Adipose tissue (tissue), 3 donors: ENCODE results near the gene POLD1. TPM values are rescaled to one million over a fixed set of nuclear protein-coding genes. Genes with fewer than 3 reads are reported as not detected.

Experiments
- polyA plus RNA-seq, 3 donors: library from polyadenylated mRNA; stranded (reverse); fragments of 200-250 nt; gene quantifications; one replicate each; pipeline ENCODE4 v1.2.3, GENCODE V29; 2013
- donor health status: healthy with polysubstance abuse.
- donor health status: Bipolar disorder and iron deficiency.
- donor health status: healthy.

POLD1 gene
- polyA plus RNA-seq, 3 donors: 12.1 to 23.8 (median 13.5) TPM

Other genes starting within 250 kb of the POLD1 start
- gene IZUMO2, start 221.1 kb upstream of the POLD1 start, polyA plus RNA-seq: not detected
- 10 to 100 TPM; 20.6 to 42.6 (median 21.9) TPM for gene MYH14, start 180.7 kb upstream of the POLD1 start, polyA plus RNA-seq
- 1 to 10 TPM in 1 of 3 donors, under 1 TPM in 2; 0.51 to 1.4 (median 0.67) TPM for gene KCNC3, start 55.0 kb upstream of the POLD1 start, polyA plus RNA-seq
- gene NAPSA, start 18.7 kb upstream of the POLD1 start, polyA plus RNA-seq: 1 to 10 TPM in 2 of 3 donors, under 1 TPM in 1; 0.28 to 2.1 (median 1.4) TPM
- 10 to 100 TPM; 37.0 to 87.1 (median 79.2) TPM for gene NR1H2, start 7.9 kb upstream of the POLD1 start, polyA plus RNA-seq
- gene SPIB, start 34.6 kb downstream of the POLD1 start, polyA plus RNA-seq: 1 to 10 TPM in 1 of 3 donors, under 1 TPM in 2; 0.34 to 1.4 (median 0.46) TPM
- under 1 TPM; 0.06 to 0.34 (median 0.15) TPM for gene MYBPC2, start 48.5 kb downstream of the POLD1 start, polyA plus RNA-seq
- 10 to 100 TPM; 42.4 to 75.0 (median 69.1) TPM for gene EMC10, start 92.2 kb downstream of the POLD1 start, polyA plus RNA-seq
- 1 to 10 TPM in 2 of 3 donors, under 1 TPM in 1; 0.68 to 2.7 (median 1.8) TPM for gene GARIN5A, start 92.5 kb downstream of the POLD1 start, polyA plus RNA-seq
- gene JOSD2, start 126.8 kb downstream of the POLD1 start, polyA plus RNA-seq: 10 to 100 TPM; 34.9 to 61.6 (median 56.8) TPM
- under 1 TPM in 1 of 3 donors, not detected in 2; 0.36 TPM for gene ASPDH, start 129.6 kb downstream of the POLD1 start, polyA plus RNA-seq
- 1 to 10 TPM in 2 of 3 donors, under 1 TPM in 1; 0.52 to 3.0 (median 1.6) TPM for gene LRRC4B, start 184.1 kb downstream of the POLD1 start, polyA plus RNA-seq